Purkinje cell (primary cell): Measurements from ENCODE around the gene RBBP5. TPM values are rescaled to one million over a fixed set of nuclear protein-coding genes. Genes with fewer than 3 reads are reported as not detected.

ENCODE experiments used
- polyA plus RNA-seq: library from polyadenylated mRNA; unstranded; fragments of >200 nt; fragmentation: Nextera tagmentation; gene quantifications from 2 replicates; pipeline ENCODE4 v1.2.1, GENCODE V29; 2014

The RBBP5 gene
- 8.0 and 15.6 TPM in 2 replicates for polyA plus RNA-seq

GRCh38 chr1:205121660-205122488 lies at the start of gene RBBP5:
RBBP5 (minus strand) TSS chr1:205121978; CDS start chr1:205121873, 105 bp downstream.

GRCh38 chr1:205084360-205084759 lies 37.4 kb downstream of the RBBP5 start, which contains the start of gene TMEM81:
TMEM81 (minus strand) TSS chr1:205084460; CDS start chr1:205084320, 140 bp downstream.

GRCh38 chr1:205042911-205043806 lies 78.6 kb downstream of the RBBP5 start, which contains the start of gene CNTN2:
CNTN2 (plus strand) TSS chr1:205043212; CDS start chr1:205053186, 9,974 bp downstream.

Other genes starting within 250 kb of the RBBP5 start
- 20.9 and 22.8 TPM in 2 replicates for gene CNTN2, start 78.8 kb downstream of the RBBP5 start, polyA plus RNA-seq
- 1.7 and 3.8 TPM in 2 replicates for gene TMEM81, start 37.5 kb downstream of the RBBP5 start, polyA plus RNA-seq
- 10.1 and 13.0 TPM in 2 replicates for gene DSTYK, start 89.7 kb upstream of the RBBP5 start, polyA plus RNA-seq
- gene TMCC2, start 106.0 kb upstream of the RBBP5 start, polyA plus RNA-seq = 0.14 and 0.93 TPM in 2 replicates
- gene NUAK2, start 199.8 kb upstream of the RBBP5 start, polyA plus RNA-seq = not detected in 2 replicates
- gene KLHDC8A, start 234.9 kb upstream of the RBBP5 start, polyA plus RNA-seq = 5.6 and 6.6 TPM in 2 replicates